AG10803 (cell line): ENCODE results near the gene FAT3.

ENCODE experiments used
- DNase-seq: peaks from one replicate; pipeline ENCODE4 v3.0.0; 2010; ENCODE audit warnings: low read depth
- H3K4me3 ChIP-seq: 2 replicates; pipeline ENCODE4 v1.5.1; 2011; ENCODE audit warnings: mild to moderate bottlenecking, low read length, control low read depth
- TF ChIP-seq, protein P1 (sequence below): conservative IDR thresholded peaks from 2 replicates; pipeline ENCODE4 v1.5.1; 2011; ENCODE audit warnings: mild to moderate bottlenecking, low read length, control low read depth, inconsistent platforms

Gene FAT3

GRCh38 chr11:92227230-92227814 lies 2.7 kb downstream of the FAT3 start:
- DNase-seq = no peak
- H3K4me3 ChIP-seq = peak overlapping the region; percentile 65
- TF ChIP-seq, protein P1, sequence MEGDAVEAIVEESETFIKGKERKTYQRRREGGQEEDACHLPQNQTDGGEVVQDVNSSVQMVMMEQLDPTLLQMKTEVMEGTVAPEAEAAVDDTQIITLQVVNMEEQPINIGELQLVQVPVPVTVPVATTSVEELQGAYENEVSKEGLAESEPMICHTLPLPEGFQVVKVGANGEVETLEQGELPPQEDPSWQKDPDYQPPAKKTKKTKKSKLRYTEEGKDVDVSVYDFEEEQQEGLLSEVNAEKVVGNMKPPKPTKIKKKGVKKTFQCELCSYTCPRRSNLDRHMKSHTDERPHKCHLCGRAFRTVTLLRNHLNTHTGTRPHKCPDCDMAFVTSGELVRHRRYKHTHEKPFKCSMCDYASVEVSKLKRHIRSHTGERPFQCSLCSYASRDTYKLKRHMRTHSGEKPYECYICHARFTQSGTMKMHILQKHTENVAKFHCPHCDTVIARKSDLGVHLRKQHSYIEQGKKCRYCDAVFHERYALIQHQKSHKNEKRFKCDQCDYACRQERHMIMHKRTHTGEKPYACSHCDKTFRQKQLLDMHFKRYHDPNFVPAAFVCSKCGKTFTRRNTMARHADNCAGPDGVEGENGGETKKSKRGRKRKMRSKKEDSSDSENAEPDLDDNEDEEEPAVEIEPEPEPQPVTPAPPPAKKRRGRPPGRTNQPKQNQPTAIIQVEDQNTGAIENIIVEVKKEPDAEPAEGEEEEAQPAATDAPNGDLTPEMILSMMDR = no peak

DNA sequence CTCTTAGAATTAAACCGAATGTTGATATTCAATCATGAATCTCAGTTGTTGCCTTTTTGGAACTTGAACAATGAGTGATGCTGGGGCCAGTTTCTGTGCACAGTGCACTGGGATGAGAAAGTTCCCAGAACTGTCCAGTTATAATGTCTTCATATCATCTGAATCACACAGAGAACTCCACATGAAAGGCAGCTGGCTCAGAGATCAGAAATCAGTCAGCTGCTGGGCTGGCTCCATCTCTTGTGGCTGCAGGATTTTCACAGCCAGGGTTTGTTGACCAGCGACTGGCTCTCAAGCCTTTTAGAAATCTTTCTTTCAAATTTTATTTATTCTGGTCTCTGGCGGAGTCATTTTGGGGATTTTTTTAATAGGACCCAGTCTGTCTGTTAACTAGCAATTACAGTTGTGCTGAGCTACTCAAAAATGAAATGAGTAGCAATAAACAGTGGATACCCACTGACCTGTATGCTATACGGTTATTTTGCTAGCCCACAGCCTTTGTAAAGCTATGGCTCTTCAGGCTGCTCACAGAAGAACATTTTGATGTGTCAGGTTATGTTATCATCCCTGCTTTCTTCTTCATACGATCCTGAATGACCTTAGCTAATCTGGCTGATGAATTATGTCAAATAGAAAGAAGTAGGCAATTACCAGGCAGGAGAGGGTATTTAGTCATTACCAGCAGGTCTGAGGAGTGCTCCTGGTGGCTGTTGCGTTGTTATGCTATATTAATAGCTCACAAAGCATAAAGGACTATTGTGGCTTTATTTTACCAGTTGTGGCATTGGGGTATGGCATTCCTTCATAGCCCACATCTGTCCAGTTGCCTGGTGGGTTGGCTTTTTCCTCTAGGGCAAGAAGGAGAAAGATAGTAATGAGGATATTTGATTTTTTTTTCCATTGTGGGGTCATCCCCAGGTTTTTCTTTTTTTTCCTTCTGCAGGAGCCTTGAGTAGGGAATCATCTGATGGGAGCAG lies 3.6 kb downstream of the FAT3 start:
- no peak overlapping the region for H3K4me3 ChIP-seq
- peak; percentile 45 for DNase-seq

GRCh38 chr11:92236856-92237255 lies 12.2 kb downstream of the FAT3 start:
- TF ChIP-seq, protein P1 = no peak
- no peak for DNase-seq
- no peak overlapping the region for H3K4me3 ChIP-seq

More for the DNA sequence above, 3.6 kb downstream of the FAT3 start:
- TF ChIP-seq, protein P1 = no peak

- no peak for DNase-seq
- no peak overlapping the region for H3K4me3 ChIP-seq
- TF ChIP-seq, protein P1 = no peak
Observed at GRCh38 chr11:92240916-92241315, 16.3 kb downstream of the FAT3 start.

- no peak for DNase-seq
- H3K4me3 ChIP-seq = no peak overlapping the region
- TF ChIP-seq, protein P1 = no peak
Observed at GRCh38 chr11:92245700-92246271, 21.2 kb downstream of the FAT3 start.

DNA sequence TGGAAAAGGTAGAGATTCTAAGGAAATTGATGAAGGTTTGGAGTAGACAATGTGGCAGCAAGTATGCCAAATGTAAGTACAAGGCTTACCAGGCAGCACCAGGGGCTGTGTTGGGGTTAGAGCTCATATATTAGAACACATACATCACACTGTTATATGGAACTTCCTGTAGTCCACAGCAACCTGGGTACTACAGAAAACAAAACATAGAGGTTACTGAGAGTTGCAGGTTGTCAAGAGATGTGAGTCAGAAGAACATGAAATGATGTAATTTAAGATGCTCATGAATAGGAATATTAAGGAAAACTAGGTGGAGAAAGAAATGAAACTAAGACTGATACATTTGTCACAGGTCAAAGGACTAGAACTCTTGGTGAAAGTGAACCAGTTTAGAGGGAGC lies 22.0 kb downstream of the FAT3 start:
- TF ChIP-seq, protein P1 = no peak
- peak; percentile 17 for DNase-seq

More for the DNA sequence above, 22.0 kb downstream of the FAT3 start:
- no peak overlapping the region for H3K4me3 ChIP-seq
